Hepatocyte (in vitro differentiated cells): Measurements from ENCODE around the gene TRIM39. TPM values are rescaled to one million over a fixed set of nuclear protein-coding genes. Genes with fewer than 3 reads are reported as not detected.
"Not testable (repeated sequence)": the region's sequence is repeated elsewhere in the genome, so short reads cannot be mapped to it uniquely, and the experiment has no call there.

Experiments used
- DNase-seq: peaks from one replicate; pipeline ENCODE4 v3.0.0-alpha.2; 2016; ENCODE audit warnings: low spot score
- H2AFZ ChIP-seq: fragments of 200-600 bp; sonication (generic); 2 replicates; pipeline ENCODE4 v1.6.0; 2016; ENCODE audit warnings: antibody characterized with exemption, mild to moderate bottlenecking
- H3K27ac ChIP-seq: fragments of 200-600 bp; sonication (generic); 2 replicates; pipeline ENCODE4 v1.5.1; 2016; ENCODE audit warnings: mild to moderate bottlenecking
- H3K27me3 ChIP-seq: fragments of 200-600 bp; sonication (generic); 2 replicates; pipeline ENCODE4 v1.6.1; 2016
- H3K36me3 ChIP-seq: fragments of 200-600 bp; sonication (generic); replicated peaks from 2 replicates; pipeline ENCODE4 v1.5.1; 2016; ENCODE audit warnings: low read depth; ENCODE audit not compliant: insufficient read depth
- H3K4me1 ChIP-seq: fragments of 200-600 bp; sonication (generic); 2 replicates; pipeline ENCODE4 v1.5.1; 2016; ENCODE audit warnings: mild to moderate bottlenecking, moderate library complexity; ENCODE audit not compliant: insufficient read depth
- H3K4me2 ChIP-seq: fragments of 200-600 bp; sonication (generic); 2 replicates; pipeline ENCODE4 v1.6.0; 2016
- H3K4me3 ChIP-seq: fragments of 200-600 bp; sonication (generic); 2 replicates; pipeline ENCODE4 v1.5.1; 2016; ENCODE audit warnings: mild to moderate bottlenecking
- H3K79me2 ChIP-seq: fragments of 200-600 bp; sonication (generic); 2 replicates; pipeline ENCODE4 v1.6.0; 2017; ENCODE audit warnings: mild to moderate bottlenecking
- H3K9me2 ChIP-seq: fragments of 200-600 bp; sonication (generic); replicated peaks from 2 replicates; pipeline ENCODE4 v1.6.0; 2017; ENCODE audit warnings: mild to moderate bottlenecking; ENCODE audit not compliant: insufficient read depth
- H3K9me3 ChIP-seq: fragments of 200-600 bp; sonication (generic); 2 replicates; pipeline ENCODE4 v1.5.1; 2016; ENCODE audit warnings: low read depth, mild to moderate bottlenecking
- H4K20me1 ChIP-seq: fragments of 200-600 bp; sonication (generic); 2 replicates; pipeline ENCODE4 v1.6.0; 2016; ENCODE audit warnings: mild to moderate bottlenecking; ENCODE audit not compliant: insufficient read depth, poor library complexity, severe bottlenecking
- CTCF ChIP-seq: fragments of 200-600 bp; sonication (generic); IDR thresholded peaks from 2 replicates; pipeline ENCODE4 v1.5.1; 2016; ENCODE audit warnings: antibody characterized with exemption, mild to moderate bottlenecking; ENCODE audit not compliant: poor library complexity
- EZH2 ChIP-seq: fragments of 200-600 bp; sonication (generic); IDR thresholded peaks from 2 replicates; pipeline ENCODE4 v1.6.1; 2016; ENCODE audit warnings: antibody characterized with exemption, mild to moderate bottlenecking, borderline replicate concordance
- EZH2phosphoT487 ChIP-seq: fragments of 200-600 bp; sonication (generic); IDR thresholded peaks from one replicate; pipeline ENCODE4 v1.6.1; 2018; ENCODE audit warnings: antibody characterized with exemption, mild to moderate bottlenecking, low read depth, moderate library complexity; ENCODE audit not compliant: unreplicated experiment, severe bottlenecking
- WGBS: methylation state at CpG from one replicate; pipeline ENCODE4 v1.1.6; 2016; ENCODE audit warnings: low lambda C conversion rate; ENCODE audit errors: missing lambda C conversion rate; 5-methylcytosine and 5-hydroxymethylcytosine counted together
- polyA plus RNA-seq: library from polyadenylated mRNA; unstranded; fragments of >200 nt; fragmentation: Nextera tagmentation; extraction: Ambion mirVana; gene quantifications from 2 replicates; pipeline ENCODE4 v1.2.1, GENCODE V29; 2016
- total RNA-seq: library from RNA; depleted of rRNA; stranded (reverse); fragments of >200 nt; gene quantifications from 2 replicates; pipeline ENCODE4 v1.2.3, GENCODE V29; 2014

Gene TRIM39
- total RNA-seq (7.0 and 7.8 TPM in 2 replicates), polyA plus RNA-seq (6.3 and 8.8 TPM in 2 replicates)

- Histone ChIP-seq H3K27ac (peak within 1 kb of the TSS; percentile 98), H3K36me3 (no peaks in the 10 kb centered on the region), H4K20me1 (peaks cover 31% of the 10 kb centered on the region), H3K79me2 (peaks cover 46% of the 10 kb centered on the region), H3K9me3 (no peaks in the 10 kb centered on the region), H3K4me1 (peaks cover 13% of the 10 kb centered on the region), H2AFZ (peak within 1 kb of the TSS; percentile 83), H3K4me3 (peak within 1 kb of the TSS; percentile 78), H3K4me2 (peak within 1 kb of the TSS; percentile 89), H3K9me2 (no peaks in the 10 kb centered on the region), H3K27me3 (no peaks in the 10 kb centered on the region)
- TF ChIP-seq CTCF (no peak), EZH2 (no peak), EZH2phosphoT487 (no peak)
- 1% methylated on average over 45 of the region's 90 CpGs for WGBS
- DNase-seq = peak; percentile 94
Measured at GRCh38 chr6:30326526-30327231, at the start of gene TRIM39. TRIM39 (plus strand) TSS chr6:30326927; CDS start chr6:30329318, 2,391 bp downstream.

GRCh38 chr6:30280988-30281387 lies 45.7 kb upstream of the TRIM39 start:
- H3K27ac ChIP-seq, H2AFZ ChIP-seq, H3K4me1 ChIP-seq, H3K4me2 ChIP-seq, H3K27me3 ChIP-seq, H4K20me1 ChIP-seq, H3K79me2 ChIP-seq, DNase-seq, H3K9me2 ChIP-seq, H3K36me3 ChIP-seq: not testable (repeated sequence)
- peaks cover 70% of the 10 kb centered on the region for H3K9me3 ChIP-seq
- H3K4me3 ChIP-seq = peak overlapping the region; percentile 1
- 100% methylated on average over 1 of the region's 1 CpG for WGBS

GRCh38 chr6:30282522-30282921 lies 44.2 kb upstream of the TRIM39 start:
- 86% methylated on average over 2 of the region's 2 CpGs for WGBS
- H3K9me3 ChIP-seq = peaks cover 77% of the 10 kb centered on the region
- TF ChIP-seq CTCF (no peak), EZH2 (no peak), EZH2phosphoT487 (no peak)

GRCh38 chr6:30283761-30284160 lies 43.0 kb upstream of the TRIM39 start:
- Histone ChIP-seq H3K36me3 (no peaks in the 10 kb centered on the region), H3K79me2 (no peaks in the 10 kb centered on the region), H3K4me3 (no peak overlapping the region), H4K20me1 (no peaks in the 10 kb centered on the region), H3K27me3 (no peaks in the 10 kb centered on the region), H3K9me3 (peaks cover 80% of the 10 kb centered on the region), H3K4me2 (no peak overlapping the region), H3K9me2 (no peaks in the 10 kb centered on the region), H3K4me1 (no peaks in the 10 kb centered on the region), H3K27ac (no peak overlapping the region), H2AFZ (no peak overlapping the region)
- DNase-seq = no peak
- TF ChIP-seq CTCF = no peak
- TF ChIP-seq EZH2phosphoT487 = no peak
- TF ChIP-seq EZH2 = no peak
- WGBS = 100% methylated on average over 1 of the region's 1 CpG

More at GRCh38 chr6:30282522-30282921, 44.2 kb upstream of the TRIM39 start:
- Histone ChIP-seq H3K27ac (no peak overlapping the region), H3K36me3 (no peaks in the 10 kb centered on the region), H3K4me3 (no peak overlapping the region), H3K9me2 (no peaks in the 10 kb centered on the region), H3K79me2 (no peaks in the 10 kb centered on the region), H4K20me1 (no peaks in the 10 kb centered on the region), H3K27me3 (no peaks in the 10 kb centered on the region), H3K4me1 (no peaks in the 10 kb centered on the region), H3K4me2 (no peak overlapping the region), H2AFZ (no peak overlapping the region)
- no peak for DNase-seq
